T1000 (cell line): Measurements from ENCODE around the gene RARS2.
"Not testable (repeated sequence)": the region's sequence is repeated elsewhere in the genome, so short reads cannot be mapped to it uniquely, and the experiment has no call there.

Source experiments
- DNase-seq: peaks from one replicate; lab custom pipeline; 2025; ENCODE audit warnings: mixed read lengths; lab: John Stamatoyannopoulos, UW

The RARS2 gene

GRCh38 chr6:87501809-87502572, 87.8 kb downstream of the RARS2 start:
- no peak for DNase-seq

DNA sequence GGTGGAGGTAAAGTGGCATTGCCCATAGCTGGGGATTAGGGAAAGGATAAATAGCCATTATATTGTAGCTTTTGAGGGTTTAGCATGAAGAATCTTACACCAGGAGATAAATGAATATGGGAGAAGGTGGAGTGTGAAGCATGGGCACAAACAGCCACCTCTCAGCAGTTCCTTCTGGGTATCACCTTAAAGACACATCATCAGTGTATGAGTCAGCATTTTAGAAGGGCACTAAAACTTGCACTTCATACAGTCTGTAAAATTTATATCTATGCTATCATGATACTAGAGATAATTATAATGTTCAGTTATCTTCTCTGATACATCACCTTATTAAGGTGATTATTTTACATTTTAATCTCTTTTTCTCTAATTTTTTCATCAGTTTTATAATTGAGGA, 91.7 kb downstream of the RARS2 start:
- DNase-seq: no peak

- no peak for DNase-seq
Observed at GRCh38 chr6:87494761-87495422, 94.9 kb downstream of the RARS2 start.

GRCh38 chr6:87489326-87489725, 100.5 kb downstream of the RARS2 start:
- DNase-seq: not testable (repeated sequence)

- no peak for DNase-seq
Observed at GRCh38 chr6:87487555-87487954, 102.2 kb downstream of the RARS2 start.

DNA sequence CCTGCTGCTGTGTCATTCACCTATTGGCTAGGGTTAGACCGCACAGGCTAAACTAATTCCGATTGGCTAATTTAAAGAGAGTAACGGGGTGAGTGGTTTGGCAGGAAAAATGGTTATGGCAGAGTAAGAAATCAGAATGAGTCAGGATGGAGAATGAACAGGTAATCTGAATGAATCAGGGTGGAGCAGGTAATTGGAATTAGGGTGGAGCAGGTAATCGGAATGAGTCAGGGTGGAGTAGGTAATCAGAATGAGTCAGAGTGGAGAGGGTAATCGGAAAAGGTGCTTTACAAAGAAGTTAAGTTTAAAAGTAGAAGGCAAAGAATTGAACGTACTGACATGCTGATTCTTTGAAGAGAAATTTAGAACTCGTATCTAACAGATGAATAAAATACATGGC, 105.3 kb downstream of the RARS2 start:
- no peak for DNase-seq

DNA sequence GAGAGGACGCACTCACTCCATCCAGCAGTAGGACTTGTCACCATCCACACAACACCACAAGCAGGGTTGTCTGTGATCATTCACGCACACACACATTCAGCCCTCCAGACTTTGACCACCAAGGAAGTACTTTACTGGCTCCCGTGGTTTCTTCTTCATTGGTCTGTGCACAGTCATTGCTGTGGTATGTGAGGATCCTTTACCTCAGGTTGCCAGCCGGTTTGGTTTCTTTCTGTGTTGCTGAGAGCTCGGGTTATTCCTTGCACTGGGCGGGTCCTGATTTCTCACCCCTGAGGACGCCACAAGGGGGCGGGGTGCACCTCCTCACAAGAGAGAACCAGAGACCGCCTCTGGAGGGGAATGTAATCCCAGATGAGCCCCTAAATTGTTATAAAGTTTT, 105.9 kb downstream of the RARS2 start:
- DNase-seq: peak; percentile 3

GRCh38 chr6:87482366-87482765, 107.4 kb downstream of the RARS2 start:
- no peak for DNase-seq

GRCh38 chr6:87481931-87482330, 107.9 kb downstream of the RARS2 start:
- DNase-seq: no peak

DNA sequence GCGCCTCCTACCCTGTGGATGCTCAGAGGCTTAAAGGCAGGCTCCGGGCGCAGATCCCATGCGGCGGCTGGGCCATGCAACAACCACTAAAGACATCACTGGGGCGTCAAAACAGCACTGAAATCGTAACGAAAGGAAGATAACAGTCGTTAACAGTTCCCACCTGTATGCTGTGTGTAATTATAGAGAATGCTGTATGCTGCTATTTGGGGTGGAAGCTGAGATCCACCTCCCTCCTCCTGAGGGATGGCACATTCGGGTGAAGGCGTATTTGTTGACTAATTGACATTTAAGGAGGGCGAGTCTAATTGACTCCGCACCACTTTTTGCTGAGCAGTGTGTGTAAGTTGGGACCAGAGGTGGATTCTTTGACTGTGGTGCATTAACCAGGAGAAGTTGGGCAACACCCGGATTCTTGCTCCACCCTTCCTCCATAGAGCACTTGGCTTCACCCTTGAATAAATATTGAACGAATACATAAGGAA, 116.3 kb downstream of the RARS2 start:
- DNase-seq: no peak

DNA sequence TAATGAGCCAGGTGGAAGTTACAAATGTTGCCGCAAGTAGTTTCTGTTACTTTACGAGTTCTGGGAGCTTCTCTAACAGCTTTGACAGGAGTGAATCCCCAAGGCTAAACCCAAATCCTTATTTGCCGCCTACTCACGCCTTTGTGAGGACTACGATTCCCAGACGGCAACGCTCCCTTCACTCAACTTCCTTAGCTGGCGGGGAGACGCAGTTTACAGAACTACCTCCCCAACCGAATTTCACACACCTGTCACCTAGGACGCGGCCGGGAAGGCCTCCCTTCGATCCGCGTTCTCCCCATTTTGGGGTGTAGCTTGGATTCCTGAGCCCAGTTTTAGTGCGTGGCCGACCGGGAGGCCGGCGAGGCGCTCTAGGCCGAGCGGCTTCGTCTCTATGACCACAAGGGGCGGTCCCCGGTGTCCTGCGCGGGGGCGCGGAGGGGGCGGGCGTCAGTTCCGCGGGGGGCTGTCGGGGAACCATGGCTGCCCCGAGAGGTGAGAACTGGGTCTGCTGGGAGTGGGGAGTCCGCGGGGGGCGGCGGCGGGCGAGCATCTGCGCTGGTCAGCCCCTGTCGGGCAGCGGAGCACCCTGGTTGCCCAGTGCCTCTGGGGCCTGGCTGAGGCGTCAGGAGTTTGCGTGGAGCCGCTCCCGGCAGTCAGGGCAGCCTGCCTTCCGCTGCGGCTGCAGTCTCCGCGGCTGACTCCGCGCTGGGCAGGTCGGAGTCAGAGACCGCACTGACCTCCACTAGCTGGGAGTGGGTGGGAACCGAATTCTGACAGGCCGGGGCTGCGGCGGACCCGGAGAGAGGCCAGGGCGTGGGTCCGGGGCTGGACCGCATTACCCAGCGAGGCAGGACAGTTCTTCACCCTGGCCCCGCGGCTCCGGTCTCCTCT, 117.0 kb downstream of the RARS2 start, which contains the start of gene SLC35A1:
Gene SLC35A1 (plus strand): TSS at position 450 of the 894 bp plus-strand sequence. CDS start 30 bp downstream, at position 480.
- DNase-seq: peak; percentile 71

- DNase-seq: no peak
Observed at GRCh38 chr6:87465051-87465450, 124.7 kb downstream of the RARS2 start.
